ENCODE measurements around the gene DDX10.

The DDX10 gene

GRCh38 chr11:108914981-108915380 is 250.1 kb downstream of the DDX10 start:
- DNase-seq, result no peak

GRCh38 chr11:108915666-108916065 is 250.8 kb downstream of the DDX10 start:
- no peak for DNase-seq

GRCh38 chr11:108916290-108916689 is 251.4 kb downstream of the DDX10 start:
- DNase-seq, result no peak

- no peak for DNase-seq
Observed at GRCh38 chr11:108916935-108917334, 252.1 kb downstream of the DDX10 start.

GRCh38 chr11:108921211-108921610 is 256.3 kb downstream of the DDX10 start:
- no peak for DNase-seq

- DNase-seq, result no peak
Observed at GRCh38 chr11:108922241-108922640, 257.4 kb downstream of the DDX10 start.

GRCh38 chr11:108923413-108923812 is 258.5 kb downstream of the DDX10 start:
- no peak for DNase-seq

- no peak for DNase-seq
Observed at GRCh38 chr11:108926171-108926840, 261.4 kb downstream of the DDX10 start.

GRCh38 chr11:108926841-108927577 is 262.1 kb downstream of the DDX10 start:
- DNase-seq, result no peak

GRCh38 chr11:108927791-108928545 is 263.1 kb downstream of the DDX10 start:
- no peak for DNase-seq

GRCh38 chr11:108929241-108929640 is 264.4 kb downstream of the DDX10 start:
- no peak for DNase-seq

- DNase-seq, result no peak
Observed at GRCh38 chr11:108931168-108931567, 266.3 kb downstream of the DDX10 start.

GRCh38 chr11:108933630-108934029 is 268.8 kb downstream of the DDX10 start:
- no peak for DNase-seq

GRCh38 chr11:108934289-108934688 is 269.4 kb downstream of the DDX10 start:
- no peak for DNase-seq

GRCh38 chr11:108934696-108935095 is 269.8 kb downstream of the DDX10 start:
- DNase-seq, result no peak

- DNase-seq, result no peak
Observed at GRCh38 chr11:108937746-108938145, 272.9 kb downstream of the DDX10 start.

- no peak for DNase-seq
Observed at GRCh38 chr11:108938604-108939003, 273.7 kb downstream of the DDX10 start.

- no peak for DNase-seq
Observed at GRCh38 chr11:108939135-108939534, 274.3 kb downstream of the DDX10 start.

GRCh38 chr11:108943853-108944252 is 279.0 kb downstream of the DDX10 start:
- no peak for DNase-seq

GRCh38 chr11:108944471-108945178 is 279.8 kb downstream of the DDX10 start:
- DNase-seq, result no peak

GRCh38 chr11:108945341-108945740 is 280.5 kb downstream of the DDX10 start:
- DNase-seq, result no peak

GRCh38 chr11:108947654-108948570 is 283.0 kb downstream of the DDX10 start:
- no peak for DNase-seq

Data from DMS79 treated with DMSO at 0.1 percent for 48 hours (cell line).